Measurements from ENCODE around the gene VAPB. TPM values are rescaled to one million over a fixed set of nuclear protein-coding genes. Genes with fewer than 3 reads are reported as not detected.

Gene VAPB
- total and polyA plus RNA-seq, 9 donors, result 20.7 to 56.6 (median 47.1) TPM

DNA sequence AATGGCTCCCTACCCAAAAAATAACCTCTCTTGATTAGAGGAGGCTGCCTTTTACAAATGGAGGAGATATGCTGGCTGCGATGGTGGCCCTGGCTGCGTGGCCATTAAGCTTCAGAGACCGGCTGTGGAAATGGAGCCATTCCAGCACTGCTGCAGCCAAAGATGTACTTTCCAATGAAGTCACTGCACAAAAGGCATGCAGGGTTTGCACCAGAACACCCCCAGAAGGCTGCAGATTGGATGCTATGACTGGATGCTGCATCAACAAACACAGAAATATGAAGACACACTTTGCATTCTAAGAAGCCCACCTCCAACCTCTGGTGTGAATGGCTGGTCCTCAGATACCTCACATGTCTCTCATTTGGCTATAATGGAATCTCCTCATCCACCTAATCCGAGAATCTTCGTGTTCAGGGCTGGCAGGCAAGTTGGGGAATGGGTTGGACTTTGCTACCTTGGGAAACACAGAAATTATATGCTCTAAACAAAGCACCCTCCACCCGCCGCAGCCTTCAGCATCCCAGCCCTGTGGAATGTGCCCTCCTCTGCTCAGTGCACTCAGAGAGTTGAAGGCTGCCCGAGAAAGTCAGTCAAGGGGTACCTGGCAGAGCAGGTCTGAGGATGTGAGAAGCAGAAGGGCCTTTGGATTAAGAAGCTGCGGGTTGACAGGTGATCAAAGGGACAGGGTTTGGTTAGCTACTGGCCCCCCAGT lies 90.9 kb downstream of the VAPB start:
- Histone ChIP-seq H3K9me3 (replicated peaks; ENCODE audit: control insufficient read depth, low read depth, low read length) (peaks cover 14% of the 10 kb centered on the region), H3K4me3 (ENCODE audit: low read length) (no peak overlapping the region), H3K4me1 (ENCODE audit: control insufficient read depth, insufficient read depth, low read length) (peaks cover 24% of the 10 kb centered on the region), H3K36me3 (ENCODE audit: control insufficient read depth, insufficient read depth, low read length) (no peaks in the 10 kb centered on the region), H3K27ac (ENCODE audit: low read length) (peak overlapping the region; percentile 94), H3K27me3 (ENCODE audit: control insufficient read depth, insufficient read depth, low read length) (no peaks in the 10 kb centered on the region)
- WGBS (ENCODE audit: insufficient coverage), result 47% methylated on average over 5 of the region's 9 CpGs
- DNase-seq, result peak; percentile 84

DNA sequence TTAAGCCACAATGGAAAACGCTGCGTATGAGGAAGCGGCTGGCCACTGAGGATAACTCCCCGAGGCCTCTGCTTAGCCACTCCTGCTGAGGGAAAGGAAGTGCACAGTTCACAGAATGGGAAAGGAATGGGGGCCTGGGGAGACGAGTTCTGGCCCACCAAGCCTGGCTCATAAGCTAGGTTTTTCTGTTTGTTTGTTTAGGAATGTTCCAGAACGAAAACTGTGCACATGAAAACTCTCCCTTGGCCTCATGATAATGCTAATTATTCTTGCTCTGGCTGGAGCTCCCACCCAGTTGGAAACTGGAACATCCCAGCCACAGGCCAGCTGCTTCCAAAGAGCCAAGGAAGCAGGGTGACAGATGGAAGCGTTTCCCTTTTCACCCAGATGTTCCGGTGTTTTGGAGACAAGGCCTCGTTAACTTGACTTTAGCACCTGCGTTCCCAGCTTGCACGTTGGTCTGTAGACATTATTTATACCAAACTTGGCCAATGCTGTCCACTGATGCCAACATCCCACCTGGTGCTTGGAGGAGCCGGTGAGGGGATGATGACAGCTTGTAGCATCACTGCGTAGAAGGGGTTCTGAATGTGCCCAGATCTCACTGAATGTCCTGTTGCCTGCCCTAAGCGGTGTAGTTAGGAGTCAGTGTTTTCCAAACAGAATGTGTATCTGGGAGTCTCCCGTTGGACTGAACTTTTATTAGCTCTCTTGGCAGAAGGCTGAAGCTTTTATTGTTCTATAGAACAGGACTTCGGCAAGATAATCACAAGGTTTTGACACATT lies 91.7 kb downstream of the VAPB start:
- no peaks in the 10 kb centered on the region for H3K27me3 ChIP-seq (ENCODE audit: control insufficient read depth, insufficient read depth, low read length)
- peaks cover 17% of the 10 kb centered on the region for H3K9me3 ChIP-seq (replicated peaks; ENCODE audit: control insufficient read depth, low read depth, low read length)
- peak overlapping the region; percentile 94 for H3K27ac ChIP-seq (ENCODE audit: low read length)
- H3K36me3 ChIP-seq (ENCODE audit: control insufficient read depth, insufficient read depth, low read length), result no peaks in the 10 kb centered on the region
- H3K4me3 ChIP-seq (ENCODE audit: low read length), result no peak overlapping the region
- WGBS (ENCODE audit: insufficient coverage), result 16% methylated on average over 13 of the region's 16 CpGs
- peaks cover 25% of the 10 kb centered on the region for H3K4me1 ChIP-seq (ENCODE audit: control insufficient read depth, insufficient read depth, low read length)
- DNase-seq, result peak; percentile 98

DNA sequence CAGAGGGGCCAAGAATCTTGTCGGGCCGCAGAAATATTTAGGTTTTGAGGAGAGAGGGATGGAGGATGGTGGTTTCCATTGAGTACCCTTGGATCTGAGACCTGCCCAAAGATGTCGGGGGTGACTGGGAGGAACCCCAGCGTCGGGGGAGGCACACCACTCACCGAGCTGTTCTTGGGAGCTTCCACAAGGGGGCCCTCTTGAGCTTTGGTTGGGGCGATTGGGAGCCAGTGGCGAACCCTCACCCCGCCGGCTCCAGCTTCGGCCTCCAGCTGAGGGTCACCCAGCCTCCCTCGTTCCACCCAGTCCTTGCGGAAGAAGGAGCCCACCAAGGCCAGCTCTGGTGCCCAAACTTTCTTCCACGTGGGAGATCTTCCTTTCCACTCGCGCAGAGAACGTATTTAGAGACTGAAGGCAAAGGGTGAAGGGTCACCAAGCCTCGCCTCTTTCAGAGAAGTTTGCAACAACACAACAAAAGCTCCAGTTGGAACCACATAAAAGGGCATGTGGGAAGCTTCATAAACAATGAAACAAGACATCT lies 92.5 kb downstream of the VAPB start:
- peaks cover 25% of the 10 kb centered on the region for H3K4me1 ChIP-seq (ENCODE audit: control insufficient read depth, insufficient read depth, low read length)
- 14% methylated on average over 12 of the region's 18 CpGs for WGBS (ENCODE audit: insufficient coverage)
- H3K9me3 ChIP-seq (replicated peaks; ENCODE audit: control insufficient read depth, low read depth, low read length), result peaks cover 24% of the 10 kb centered on the region
- peak; percentile 82 for DNase-seq
- no peaks in the 10 kb centered on the region for H3K27me3 ChIP-seq (ENCODE audit: control insufficient read depth, insufficient read depth, low read length)
- H3K4me3 ChIP-seq (ENCODE audit: low read length), result no peak overlapping the region
- no peaks in the 10 kb centered on the region for H3K36me3 ChIP-seq (ENCODE audit: control insufficient read depth, insufficient read depth, low read length)
- peak overlapping the region; percentile 94 for H3K27ac ChIP-seq (ENCODE audit: low read length)

GRCh38 chr20:58482416-58482815 lies 93.4 kb downstream of the VAPB start:
- 65% methylated on average over 6 of the region's 10 CpGs for WGBS (ENCODE audit: insufficient coverage)
- H3K4me1 ChIP-seq (ENCODE audit: control insufficient read depth, insufficient read depth, low read length), result peaks cover 25% of the 10 kb centered on the region

GRCh38 chr20:58483051-58483450 lies 94.0 kb downstream of the VAPB start:
- Histone ChIP-seq H3K36me3 (ENCODE audit: control insufficient read depth, insufficient read depth, low read length) (no peaks in the 10 kb centered on the region), H3K4me1 (ENCODE audit: control insufficient read depth, insufficient read depth, low read length) (peaks cover 25% of the 10 kb centered on the region), H3K9me3 (replicated peaks; ENCODE audit: control insufficient read depth, low read depth, low read length) (peaks cover 20% of the 10 kb centered on the region), H3K27ac (ENCODE audit: low read length) (no peak overlapping the region), H3K4me3 (ENCODE audit: low read length) (no peak overlapping the region), H3K27me3 (ENCODE audit: control insufficient read depth, insufficient read depth, low read length) (no peaks in the 10 kb centered on the region)
- 65% methylated on average over 4 of the region's 5 CpGs for WGBS (ENCODE audit: insufficient coverage)
- no peak for DNase-seq

More at GRCh38 chr20:58482416-58482815, 93.4 kb downstream of the VAPB start:
- H3K27ac ChIP-seq (ENCODE audit: low read length), result no peak overlapping the region
- DNase-seq, result peak; percentile 27
- H3K9me3 ChIP-seq (replicated peaks; ENCODE audit: control insufficient read depth, low read depth, low read length), result peaks cover 22% of the 10 kb centered on the region
- H3K27me3 ChIP-seq (ENCODE audit: control insufficient read depth, insufficient read depth, low read length), result no peaks in the 10 kb centered on the region
- H3K4me3 ChIP-seq (ENCODE audit: low read length), result no peak overlapping the region
- no peaks in the 10 kb centered on the region for H3K36me3 ChIP-seq (ENCODE audit: control insufficient read depth, insufficient read depth, low read length)

DNA sequence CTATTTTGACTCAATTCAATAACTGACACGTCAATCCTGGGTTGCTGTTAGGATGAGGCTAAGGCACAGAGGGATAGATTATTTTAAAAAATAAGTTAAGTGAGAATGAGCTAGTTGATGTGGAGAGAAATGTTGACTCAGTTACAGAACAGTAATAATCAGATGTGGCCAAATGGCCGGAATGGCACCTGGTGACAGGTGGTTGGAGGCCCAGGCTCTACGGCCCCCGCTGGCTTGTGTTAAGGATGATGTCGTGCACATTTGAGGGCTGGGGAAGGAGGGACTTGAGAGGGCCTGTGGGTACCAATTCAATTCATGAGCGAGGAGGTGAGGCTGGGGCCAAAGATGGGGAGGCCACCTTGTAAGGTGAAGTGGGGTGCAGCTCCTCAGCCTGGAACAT lies 94.4 kb downstream of the VAPB start:
- Histone ChIP-seq H3K4me1 (ENCODE audit: control insufficient read depth, insufficient read depth, low read length) (peaks cover 25% of the 10 kb centered on the region), H3K27me3 (ENCODE audit: control insufficient read depth, insufficient read depth, low read length) (no peaks in the 10 kb centered on the region), H3K27ac (ENCODE audit: low read length) (no peak overlapping the region), H3K36me3 (ENCODE audit: control insufficient read depth, insufficient read depth, low read length) (no peaks in the 10 kb centered on the region), H3K4me3 (ENCODE audit: low read length) (no peak overlapping the region), H3K9me3 (replicated peaks; ENCODE audit: control insufficient read depth, low read depth, low read length) (peaks cover 16% of the 10 kb centered on the region)
- no peak for DNase-seq
- WGBS (ENCODE audit: insufficient coverage), result 86% methylated on average over 6 of the region's 6 CpGs

GRCh38 chr20:58485393-58485792 lies 96.4 kb downstream of the VAPB start:
- H3K27me3 ChIP-seq (ENCODE audit: control insufficient read depth, insufficient read depth, low read length), result no peaks in the 10 kb centered on the region
- H3K27ac ChIP-seq (ENCODE audit: low read length), result no peak overlapping the region
- H3K36me3 ChIP-seq (ENCODE audit: control insufficient read depth, insufficient read depth, low read length), result no peaks in the 10 kb centered on the region
- no peak overlapping the region for H3K4me3 ChIP-seq (ENCODE audit: low read length)
- peak; percentile 49 for DNase-seq
- H3K4me1 ChIP-seq (ENCODE audit: control insufficient read depth, insufficient read depth, low read length), result peaks cover 17% of the 10 kb centered on the region
- peaks cover 11% of the 10 kb centered on the region for H3K9me3 ChIP-seq (replicated peaks; ENCODE audit: control insufficient read depth, low read depth, low read length)
- 67% methylated on average over 1 of the region's 3 CpGs for WGBS (ENCODE audit: insufficient coverage)

DNA sequence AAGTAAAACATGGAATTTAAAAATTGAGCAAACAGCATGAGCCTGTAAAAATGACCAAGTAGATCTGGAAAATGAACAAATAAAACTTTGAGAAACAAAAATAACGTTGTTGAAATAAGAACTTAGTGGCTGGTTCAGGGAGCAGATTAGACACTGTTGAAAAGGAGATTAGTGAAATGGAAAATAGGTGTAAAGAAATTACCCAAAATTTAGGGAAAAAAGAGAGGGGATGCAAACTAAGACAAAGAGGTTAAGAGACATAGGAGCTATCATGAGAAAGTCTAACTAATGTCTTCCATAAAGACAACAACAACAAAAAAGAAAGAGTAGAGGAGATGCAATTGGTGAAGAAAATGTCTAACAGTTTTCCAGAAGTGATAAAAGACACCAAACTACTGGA lies 97.2 kb downstream of the VAPB start:
- DNase-seq, result no peak
- Histone ChIP-seq H3K27ac (ENCODE audit: low read length) (no peak overlapping the region), H3K27me3 (ENCODE audit: control insufficient read depth, insufficient read depth, low read length) (no peaks in the 10 kb centered on the region), H3K36me3 (ENCODE audit: control insufficient read depth, insufficient read depth, low read length) (no peaks in the 10 kb centered on the region), H3K4me3 (ENCODE audit: low read length) (no peak overlapping the region), H3K9me3 (replicated peaks; ENCODE audit: control insufficient read depth, low read depth, low read length) (peaks cover 11% of the 10 kb centered on the region), H3K4me1 (ENCODE audit: control insufficient read depth, insufficient read depth, low read length) (peaks cover 9% of the 10 kb centered on the region)
- 40% methylated on average over 1 of the region's 1 CpG for WGBS (ENCODE audit: insufficient coverage)

DNA sequence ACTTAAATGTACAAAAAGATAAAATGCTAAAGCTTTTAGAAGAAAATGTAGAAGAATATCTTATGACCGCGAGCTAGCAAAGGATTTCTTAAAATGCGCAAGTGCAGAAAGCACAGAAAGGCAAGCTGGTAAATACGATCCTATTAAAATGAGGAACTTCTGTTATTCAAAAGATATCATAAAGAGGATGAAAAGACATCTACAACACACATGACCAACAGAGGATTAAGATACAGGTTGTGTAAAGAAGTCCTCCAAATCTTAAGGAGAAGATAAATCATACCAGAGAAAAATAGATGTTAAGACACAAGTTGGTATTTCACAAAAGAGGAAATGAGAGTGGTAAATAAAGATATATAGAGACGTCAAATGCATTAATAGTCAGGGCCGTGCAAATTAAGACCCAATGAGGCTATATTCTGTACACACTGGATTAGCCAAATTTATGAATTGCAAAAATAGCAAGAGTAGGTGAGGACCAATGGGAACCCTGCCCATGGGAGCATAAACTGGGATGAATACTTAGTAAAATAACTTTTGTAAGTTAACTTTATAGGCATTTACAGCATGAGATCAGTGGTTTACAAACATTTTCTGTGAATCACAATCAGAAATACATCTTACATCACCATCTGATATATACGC lies 103.2 kb downstream of the VAPB start:
- Histone ChIP-seq H3K4me3 (ENCODE audit: low read length) (no peak overlapping the region), H3K36me3 (ENCODE audit: control insufficient read depth, insufficient read depth, low read length) (no peaks in the 10 kb centered on the region), H3K9me3 (replicated peaks; ENCODE audit: control insufficient read depth, low read depth, low read length) (no peaks in the 10 kb centered on the region), H3K27ac (ENCODE audit: low read length) (no peak overlapping the region), H3K27me3 (ENCODE audit: control insufficient read depth, insufficient read depth, low read length) (no peaks in the 10 kb centered on the region), H3K4me1 (ENCODE audit: control insufficient read depth, insufficient read depth, low read length) (no peaks in the 10 kb centered on the region)
- no peak for DNase-seq
- 80% methylated on average over 2 of the region's 7 CpGs for WGBS (ENCODE audit: insufficient coverage)
